ENCODE results near the gene H19.

H19 gene

DNA sequence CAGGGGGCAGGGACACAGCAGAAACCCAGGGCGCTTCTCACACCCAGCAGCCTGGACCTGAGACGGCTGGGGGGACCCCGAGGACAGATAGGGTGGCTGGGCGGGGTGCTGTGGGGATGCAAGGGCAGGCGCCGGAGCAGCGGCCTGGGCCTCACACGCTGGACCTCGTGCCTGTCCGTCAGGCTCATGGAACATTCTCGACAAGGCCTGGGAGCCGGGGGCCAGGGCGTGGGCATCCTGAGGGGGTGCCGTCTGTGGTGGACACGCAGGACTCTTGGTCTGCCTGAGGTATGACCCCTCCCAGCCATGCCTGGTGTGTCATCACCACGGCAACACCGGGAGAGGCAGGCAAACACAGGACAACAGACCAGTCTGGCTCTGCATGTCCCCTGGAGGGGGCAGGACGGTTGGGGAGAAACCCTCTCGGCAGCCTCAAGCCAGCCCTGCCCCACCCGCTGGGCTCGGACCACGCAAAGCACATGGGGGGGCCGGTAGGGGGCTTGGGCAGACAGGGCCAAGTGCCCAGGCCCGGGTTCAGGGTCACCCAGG lies 29.1 kb downstream of the H19 start:
- Mint-ChIP-seq H3K9me3 (no peaks in the 10 kb centered on the region), H3K36me3 (ENCODE audit: low read depth) (no peaks in the 10 kb centered on the region), H3K4me3 (no peak overlapping the region), H3K27me3 (no peaks in the 10 kb centered on the region), H3K27ac (no peak overlapping the region), H3K4me1 (ENCODE audit: low read depth) (no peaks in the 10 kb centered on the region)
- no peak for DNase-seq

- H3K4me1 Mint-ChIP-seq (ENCODE audit: low read depth), result no peaks in the 10 kb centered on the region
- H3K9me3 Mint-ChIP-seq, result no peaks in the 10 kb centered on the region
These were observed 29.9 kb downstream of the H19 start for GRCh38 chr11:1967641-1968225.

DNA sequence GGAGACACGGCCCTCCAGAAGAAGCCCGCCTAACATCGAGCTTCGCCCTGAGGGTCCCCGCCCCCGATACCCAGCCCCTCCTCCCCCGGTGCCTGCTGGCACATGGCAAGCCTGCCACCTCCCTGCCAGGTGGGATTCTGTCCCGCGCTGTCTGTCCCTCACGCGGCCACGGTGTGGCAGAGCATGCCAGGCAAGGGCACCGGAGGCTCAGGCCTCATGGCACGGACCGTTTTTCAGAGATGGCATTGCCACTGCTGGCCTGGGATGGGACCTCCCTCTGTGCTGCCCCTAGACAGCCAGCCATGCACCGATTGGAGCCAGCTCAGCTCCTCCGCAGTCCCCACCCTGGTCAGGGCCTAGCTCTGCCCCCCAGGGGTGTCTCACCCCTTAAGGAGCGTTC lies 31.1 kb downstream of the H19 start:
- DNase-seq, result no peak
- H3K36me3 Mint-ChIP-seq (ENCODE audit: low read depth), result no peaks in the 10 kb centered on the region
- H3K9me3 Mint-ChIP-seq, result no peaks in the 10 kb centered on the region
- no peaks in the 10 kb centered on the region for H3K27me3 Mint-ChIP-seq
- no peaks in the 10 kb centered on the region for H3K4me1 Mint-ChIP-seq (ENCODE audit: low read depth)
- no peak overlapping the region for H3K27ac Mint-ChIP-seq
- H3K4me3 Mint-ChIP-seq, result no peak overlapping the region

More at GRCh38 chr11:1967641-1968225, 29.9 kb downstream of the H19 start:
- H3K36me3 Mint-ChIP-seq (ENCODE audit: low read depth), result no peaks in the 10 kb centered on the region
- H3K4me3 Mint-ChIP-seq, result no peak overlapping the region
- H3K27ac Mint-ChIP-seq, result no peak overlapping the region
- no peak for DNase-seq
- H3K27me3 Mint-ChIP-seq, result no peaks in the 10 kb centered on the region

DNA sequence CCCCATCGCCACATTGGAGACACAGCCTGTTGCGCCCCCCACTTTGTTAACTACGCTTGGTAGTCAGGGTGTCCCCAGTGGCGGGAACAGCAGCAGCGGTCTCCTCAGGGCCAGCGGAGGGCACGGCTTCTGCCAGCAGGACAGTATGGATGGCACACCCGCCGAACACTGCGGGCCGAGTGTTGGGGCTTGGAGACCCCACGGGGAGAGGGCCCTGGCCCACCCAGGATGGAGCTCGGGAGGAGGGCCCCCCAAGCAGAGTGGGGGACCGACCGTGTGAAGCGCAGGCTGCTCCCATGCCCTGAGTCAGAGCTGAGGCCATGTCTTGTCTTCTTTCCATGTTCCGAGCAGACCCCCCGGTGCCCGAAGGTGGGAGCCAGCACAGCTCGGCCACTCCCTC lies 32.7 kb downstream of the H19 start:
- no peak for DNase-seq
- Mint-ChIP-seq H3K27ac (no peak overlapping the region), H3K9me3 (no peaks in the 10 kb centered on the region), H3K4me3 (no peak overlapping the region), H3K36me3 (ENCODE audit: low read depth) (no peaks in the 10 kb centered on the region), H3K4me1 (ENCODE audit: low read depth) (no peaks in the 10 kb centered on the region), H3K27me3 (no peaks in the 10 kb centered on the region)

- no peak overlapping the region for H3K27ac Mint-ChIP-seq
- no peaks in the 10 kb centered on the region for H3K36me3 Mint-ChIP-seq (ENCODE audit: low read depth)
- H3K4me1 Mint-ChIP-seq (ENCODE audit: low read depth), result no peaks in the 10 kb centered on the region
- no peaks in the 10 kb centered on the region for H3K27me3 Mint-ChIP-seq
- no peak overlapping the region for H3K4me3 Mint-ChIP-seq
- no peaks in the 10 kb centered on the region for H3K9me3 Mint-ChIP-seq
- no peak for DNase-seq
These were observed 33.3 kb downstream of the H19 start for GRCh38 chr11:1964348-1964747.

- no peaks in the 10 kb centered on the region for H3K27me3 Mint-ChIP-seq
- H3K9me3 Mint-ChIP-seq, result no peaks in the 10 kb centered on the region
- no peak overlapping the region for H3K27ac Mint-ChIP-seq
- H3K36me3 Mint-ChIP-seq (ENCODE audit: low read depth), result no peaks in the 10 kb centered on the region
- DNase-seq, result no peak
- H3K4me3 Mint-ChIP-seq, result no peak overlapping the region
- no peaks in the 10 kb centered on the region for H3K4me1 Mint-ChIP-seq (ENCODE audit: low read depth)
These were observed 33.8 kb downstream of the H19 start for GRCh38 chr11:1963864-1964263.

- Mint-ChIP-seq H3K36me3 (ENCODE audit: low read depth) (no peaks in the 10 kb centered on the region), H3K27me3 (no peaks in the 10 kb centered on the region), H3K9me3 (no peaks in the 10 kb centered on the region), H3K27ac (no peak overlapping the region), H3K4me1 (ENCODE audit: low read depth) (no peaks in the 10 kb centered on the region), H3K4me3 (no peak overlapping the region)
- no peak for DNase-seq
These were observed 37.9 kb downstream of the H19 start for GRCh38 chr11:1959786-1960185.

DNA sequence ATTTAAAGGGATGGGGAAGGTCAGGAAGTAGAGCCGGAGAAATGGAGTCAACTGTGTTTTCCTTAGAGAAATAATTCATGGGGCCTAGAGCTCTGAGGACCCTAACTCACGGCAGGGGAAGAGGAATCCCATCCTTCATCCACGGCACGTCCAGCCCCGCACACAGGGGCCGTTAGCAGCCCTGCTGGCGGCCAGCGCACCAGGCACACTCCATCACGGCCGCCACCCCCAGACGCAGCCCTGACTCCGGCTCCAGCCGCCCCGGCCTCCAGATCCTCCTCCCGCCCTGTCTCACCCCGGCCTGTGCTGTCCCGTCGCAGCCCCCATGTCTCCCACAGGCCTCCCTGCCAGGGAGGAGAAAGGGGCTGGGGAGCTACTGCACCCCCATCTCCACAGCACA lies 39.3 kb downstream of the H19 start:
- Mint-ChIP-seq H3K9me3 (no peaks in the 10 kb centered on the region), H3K4me1 (ENCODE audit: low read depth) (no peaks in the 10 kb centered on the region), H3K27ac (no peak overlapping the region), H3K36me3 (ENCODE audit: low read depth) (no peaks in the 10 kb centered on the region), H3K4me3 (no peak overlapping the region), H3K27me3 (no peaks in the 10 kb centered on the region)
- no peak for DNase-seq

DNA sequence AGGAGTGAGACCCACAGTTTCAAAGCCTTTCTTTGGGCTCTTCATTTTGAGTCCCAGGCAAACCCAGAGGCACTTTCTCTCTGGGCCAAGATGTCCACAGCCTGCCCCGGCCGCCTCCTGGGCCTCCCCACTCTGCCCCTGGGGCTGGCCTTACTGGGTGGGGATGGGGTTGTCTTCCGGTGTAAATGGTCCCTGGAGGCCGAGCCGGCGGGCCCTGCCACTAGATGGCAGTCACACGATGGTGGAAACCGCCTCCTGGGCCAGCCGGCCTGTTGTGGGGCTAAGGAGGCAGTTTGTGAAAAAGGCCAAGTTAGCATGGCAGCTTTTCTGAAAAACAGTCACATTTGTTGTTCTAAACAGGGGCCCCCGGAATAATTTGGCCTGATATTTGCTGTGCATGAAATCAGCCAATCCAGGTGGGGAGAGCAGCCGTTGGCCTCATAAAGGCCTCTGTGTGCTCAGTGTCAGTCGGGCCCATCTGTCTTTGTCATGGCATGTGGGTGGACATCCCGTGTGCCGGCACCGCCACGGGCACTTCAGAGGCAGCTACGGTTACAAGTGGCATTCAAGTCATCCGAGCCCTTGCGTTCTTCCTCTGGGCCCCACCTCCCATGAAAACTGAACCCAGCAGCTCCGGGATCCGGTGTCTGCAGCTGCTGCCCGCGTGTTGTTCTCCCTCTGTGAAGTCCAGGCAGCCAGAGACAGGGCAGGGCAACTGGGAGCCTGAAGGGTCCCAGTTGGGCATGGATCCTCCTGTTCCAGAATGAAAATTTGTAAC lies 44.0 kb downstream of the H19 start:
- Mint-ChIP-seq H3K27ac (no peak overlapping the region), H3K4me3 (no peak overlapping the region), H3K27me3 (no peaks in the 10 kb centered on the region), H3K9me3 (no peaks in the 10 kb centered on the region), H3K4me1 (ENCODE audit: low read depth) (no peaks in the 10 kb centered on the region), H3K36me3 (ENCODE audit: low read depth) (no peaks in the 10 kb centered on the region)
- DNase-seq, result peak; percentile 41

DNA sequence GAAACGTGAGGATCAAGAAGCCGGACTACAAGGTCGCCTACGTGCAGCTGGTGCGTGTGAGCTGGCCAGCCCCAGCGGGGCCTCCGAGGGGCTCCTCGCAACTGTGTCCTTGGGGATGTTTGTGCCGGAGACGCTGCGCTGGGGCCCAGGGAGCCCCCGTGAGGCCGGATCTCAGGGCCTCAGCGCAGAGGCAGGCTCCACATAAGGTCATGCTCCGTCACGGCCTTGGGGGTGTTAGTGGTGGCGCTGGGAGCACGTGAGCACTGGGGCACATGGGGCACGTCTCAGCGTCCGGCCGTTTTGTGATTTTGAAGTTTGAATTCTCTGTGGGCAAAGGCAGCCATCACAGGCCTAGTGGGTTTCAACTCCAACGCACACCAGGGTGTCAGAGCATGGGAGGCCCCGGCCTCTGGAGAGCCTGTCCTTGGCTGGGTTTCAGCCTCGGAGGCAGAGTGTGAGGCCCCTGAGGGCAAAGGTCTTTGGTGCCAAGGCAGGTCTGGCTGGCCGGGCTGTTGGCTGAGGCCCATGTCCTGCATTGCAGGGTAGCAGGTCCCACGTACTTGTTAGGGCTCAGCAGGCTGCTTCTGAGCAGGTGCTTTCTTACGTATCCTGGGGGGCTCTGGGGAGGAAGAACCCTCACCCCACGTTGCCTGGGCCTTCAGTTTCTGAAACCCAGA lies 44.7 kb downstream of the H19 start:
- no peaks in the 10 kb centered on the region for H3K27me3 Mint-ChIP-seq
- no peaks in the 10 kb centered on the region for H3K36me3 Mint-ChIP-seq (ENCODE audit: low read depth)
- DNase-seq, result no peak
- H3K4me1 Mint-ChIP-seq (ENCODE audit: low read depth), result no peaks in the 10 kb centered on the region
- H3K27ac Mint-ChIP-seq, result no peak overlapping the region
- no peak overlapping the region for H3K4me3 Mint-ChIP-seq
- no peaks in the 10 kb centered on the region for H3K9me3 Mint-ChIP-seq

- Mint-ChIP-seq H3K4me1 (ENCODE audit: low read depth) (no peaks in the 10 kb centered on the region), H3K27ac (no peak overlapping the region), H3K4me3 (no peak overlapping the region), H3K9me3 (no peaks in the 10 kb centered on the region), H3K27me3 (no peaks in the 10 kb centered on the region), H3K36me3 (ENCODE audit: low read depth) (no peaks in the 10 kb centered on the region)
- no peak for DNase-seq
These were observed 47.7 kb downstream of the H19 start for GRCh38 chr11:1949922-1950321.

DNA sequence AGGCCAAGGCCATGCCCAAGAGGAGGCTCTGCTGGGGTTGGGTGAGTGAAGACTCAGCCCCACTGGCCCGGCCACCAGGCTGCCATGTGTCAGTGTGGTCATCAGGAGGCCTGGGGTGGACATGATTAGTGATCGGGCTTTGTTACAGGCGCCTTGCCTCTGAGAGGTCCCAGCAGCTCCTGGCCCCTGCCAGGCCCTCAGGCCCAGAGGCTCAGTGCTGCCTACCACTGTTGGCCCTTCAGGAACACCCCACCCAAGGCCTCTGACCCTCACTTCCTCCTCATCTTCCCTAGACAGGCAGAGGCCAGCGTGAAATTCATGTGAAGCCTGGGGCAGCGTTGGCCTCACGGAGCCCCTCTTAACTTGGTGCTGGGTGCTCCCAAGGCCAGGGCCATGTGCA lies 48.3 kb downstream of the H19 start:
- H3K4me1 Mint-ChIP-seq (ENCODE audit: low read depth), result no peaks in the 10 kb centered on the region
- no peak overlapping the region for H3K27ac Mint-ChIP-seq
- H3K27me3 Mint-ChIP-seq, result no peaks in the 10 kb centered on the region
- no peaks in the 10 kb centered on the region for H3K9me3 Mint-ChIP-seq
- H3K36me3 Mint-ChIP-seq (ENCODE audit: low read depth), result no peaks in the 10 kb centered on the region
- H3K4me3 Mint-ChIP-seq, result no peak overlapping the region
- DNase-seq, result no peak

DNA sequence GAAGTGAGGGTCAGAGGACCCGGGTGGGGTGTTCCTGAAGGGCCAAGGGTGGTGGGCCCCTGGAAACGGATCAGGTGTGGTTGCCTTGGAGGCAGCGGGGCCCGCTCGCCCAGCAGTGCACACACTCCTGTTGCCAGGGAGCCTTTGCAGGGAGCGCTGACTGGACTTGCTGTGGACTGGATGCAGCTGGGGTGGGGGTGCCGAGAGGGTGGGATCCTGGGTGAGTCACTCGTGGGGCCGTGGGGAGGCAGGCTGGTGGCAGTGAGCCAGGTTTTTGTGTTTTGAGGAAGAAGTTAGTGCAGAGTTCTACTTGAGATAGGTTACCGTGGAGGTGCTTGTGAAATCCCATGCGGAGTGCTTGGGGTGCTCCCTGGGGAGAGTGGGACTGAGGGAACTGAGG lies 49.3 kb downstream of the H19 start:
- no peaks in the 10 kb centered on the region for H3K27me3 Mint-ChIP-seq
- H3K36me3 Mint-ChIP-seq (ENCODE audit: low read depth), result no peaks in the 10 kb centered on the region
- H3K4me1 Mint-ChIP-seq (ENCODE audit: low read depth), result no peaks in the 10 kb centered on the region
- no peaks in the 10 kb centered on the region for H3K9me3 Mint-ChIP-seq
- no peak for DNase-seq
- no peak overlapping the region for H3K4me3 Mint-ChIP-seq
- H3K27ac Mint-ChIP-seq, result no peak overlapping the region

- DNase-seq, result no peak
- H3K4me3 Mint-ChIP-seq, result no peak overlapping the region
These were observed 49.9 kb downstream of the H19 start for GRCh38 chr11:1947592-1948237.

More at GRCh38 chr11:1947592-1948237, 49.9 kb downstream of the H19 start:
- no peaks in the 10 kb centered on the region for H3K36me3 Mint-ChIP-seq (ENCODE audit: low read depth)
- H3K27me3 Mint-ChIP-seq, result no peaks in the 10 kb centered on the region
- no peaks in the 10 kb centered on the region for H3K9me3 Mint-ChIP-seq
- H3K27ac Mint-ChIP-seq, result no peak overlapping the region
- H3K4me1 Mint-ChIP-seq (ENCODE audit: low read depth), result no peaks in the 10 kb centered on the region
